Measurements from ENCODE around the gene OSBP2.

The OSBP2 gene

GRCh38 chr22:30867746-30868662, 173.3 kb downstream of the OSBP2 start:
- no peak for DNase-seq (ENCODE audit: low read depth, low spot score)

- DNase-seq (ENCODE audit: low read depth, low spot score) = no peak
These were observed 174.2 kb downstream of the OSBP2 start for GRCh38 chr22:30868663-30869385.

DNA sequence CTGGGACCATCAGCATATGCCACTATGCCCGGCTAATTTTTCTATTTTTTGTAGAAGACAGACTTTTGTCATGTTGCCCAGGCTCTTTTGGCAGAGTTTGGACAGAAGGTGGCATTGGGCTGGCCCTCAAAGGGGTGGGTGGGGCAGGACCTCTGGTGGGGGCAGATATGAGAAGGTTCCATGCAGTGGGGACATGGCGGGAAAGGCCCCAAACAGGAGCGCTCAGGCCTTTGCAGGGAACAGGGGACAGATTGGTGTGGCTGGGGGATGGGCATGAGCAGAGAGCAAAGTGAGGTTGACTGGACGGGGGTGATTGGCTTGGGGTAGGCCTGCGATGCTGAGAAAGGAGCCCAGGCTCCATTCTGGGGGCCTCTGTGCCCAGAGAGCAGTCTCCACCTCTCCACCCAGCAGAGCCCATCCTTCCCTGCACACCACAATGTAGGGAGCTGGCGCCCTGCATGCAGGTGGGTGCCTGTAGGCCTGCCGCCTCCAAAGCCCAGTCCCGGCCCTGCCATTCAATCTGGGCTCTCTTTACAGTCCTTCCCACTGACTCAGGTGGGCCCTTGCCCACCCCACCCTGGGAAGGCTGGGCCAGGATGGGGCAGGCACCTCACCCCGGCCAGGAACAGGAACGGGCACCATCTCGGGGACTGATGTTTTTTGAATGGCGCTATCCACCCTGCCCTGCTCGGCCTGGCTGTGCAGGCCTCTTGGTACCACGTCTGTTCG, 175.2 kb downstream of the OSBP2 start:
- DNase-seq (ENCODE audit: low read depth, low spot score) = no peak

DNA sequence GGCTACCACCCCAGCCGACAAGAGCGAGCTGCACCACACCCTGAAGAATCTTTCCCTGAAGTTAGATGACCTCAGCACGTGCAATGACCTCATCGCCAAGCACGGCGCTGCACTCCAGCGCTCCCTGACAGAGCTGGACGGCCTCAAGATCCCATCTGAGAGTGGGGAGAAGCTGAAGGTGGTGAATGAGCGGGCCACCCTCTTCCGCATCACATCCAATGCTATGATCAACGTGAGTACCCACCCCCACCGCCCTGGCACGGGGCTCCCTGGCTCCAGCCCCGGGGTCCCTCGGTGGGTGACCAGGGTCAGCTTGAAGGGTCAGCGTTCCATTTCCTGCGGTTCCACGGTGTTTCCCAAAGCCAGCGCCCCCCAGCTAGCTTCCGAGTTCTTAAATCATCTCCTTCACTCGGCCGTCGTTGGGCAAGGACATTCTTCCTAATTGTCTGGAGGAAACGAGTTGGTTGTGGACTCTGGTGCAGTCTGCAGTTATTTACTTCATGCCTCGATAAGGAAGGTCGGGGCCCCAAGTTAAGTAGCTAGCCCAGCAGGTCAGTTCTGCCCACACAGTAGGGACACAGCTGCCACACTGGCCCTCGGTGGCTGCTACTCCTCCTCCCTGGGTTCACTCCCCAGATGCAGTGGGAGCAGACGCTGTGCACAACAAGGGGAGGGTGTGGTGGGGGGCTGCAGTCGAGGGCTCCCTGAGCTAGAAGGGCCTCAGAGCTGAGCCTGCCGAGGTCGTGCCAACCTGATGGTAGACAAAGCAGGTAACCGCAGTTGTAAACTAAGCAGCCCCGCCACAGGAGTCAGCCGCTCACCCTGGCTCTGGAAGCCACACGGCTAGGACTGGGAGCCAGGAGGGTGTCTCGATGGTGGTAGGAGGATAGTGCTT, 176.0 kb downstream of the OSBP2 start:
- DNase-seq (ENCODE audit: low read depth, low spot score) = no peak

GRCh38 chr22:30871391-30872284, 177.0 kb downstream of the OSBP2 start:
- DNase-seq (ENCODE audit: low read depth, low spot score) = no peak

GRCh38 chr22:30872285-30873041, 177.8 kb downstream of the OSBP2 start:
- no peak for DNase-seq (ENCODE audit: low read depth, low spot score)

DNA sequence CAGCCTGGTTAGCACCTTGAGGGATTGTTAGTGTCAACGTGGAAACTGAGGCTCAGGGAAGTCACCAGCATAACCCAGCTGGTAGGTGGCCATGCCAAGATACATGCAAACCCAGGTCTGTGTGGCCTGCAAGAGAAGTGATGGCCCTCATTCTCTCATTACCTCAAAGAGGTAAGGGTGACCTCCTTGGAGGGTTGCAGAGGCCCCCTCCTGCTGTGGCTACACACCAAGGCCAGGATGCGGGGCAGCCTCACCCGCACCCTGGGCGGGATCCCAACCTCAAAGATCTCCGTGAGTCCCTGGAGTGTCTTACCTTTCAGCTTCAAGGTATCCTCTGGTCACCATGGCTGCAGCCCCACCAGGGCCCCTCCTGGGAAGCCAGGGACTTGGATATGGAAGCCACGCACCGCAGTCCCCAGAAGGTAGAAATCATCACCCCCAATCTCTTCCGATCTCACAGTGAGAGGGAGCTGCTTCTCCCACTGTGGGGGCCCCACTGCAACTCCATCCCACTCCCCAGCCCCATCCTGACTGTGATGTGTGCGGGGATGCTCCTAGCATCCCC, 178.5 kb downstream of the OSBP2 start:
- no peak for DNase-seq (ENCODE audit: low read depth, low spot score)

- no peak for DNase-seq (ENCODE audit: low read depth, low spot score)
These were observed 179.0 kb downstream of the OSBP2 start for GRCh38 chr22:30873661-30874060.

- no peak for DNase-seq (ENCODE audit: low read depth, low spot score)
These were observed 180.0 kb downstream of the OSBP2 start for GRCh38 chr22:30874431-30875370.

- no peak for DNase-seq (ENCODE audit: low read depth, low spot score)
These were observed 181.0 kb downstream of the OSBP2 start for GRCh38 chr22:30875481-30876215.

DNA sequence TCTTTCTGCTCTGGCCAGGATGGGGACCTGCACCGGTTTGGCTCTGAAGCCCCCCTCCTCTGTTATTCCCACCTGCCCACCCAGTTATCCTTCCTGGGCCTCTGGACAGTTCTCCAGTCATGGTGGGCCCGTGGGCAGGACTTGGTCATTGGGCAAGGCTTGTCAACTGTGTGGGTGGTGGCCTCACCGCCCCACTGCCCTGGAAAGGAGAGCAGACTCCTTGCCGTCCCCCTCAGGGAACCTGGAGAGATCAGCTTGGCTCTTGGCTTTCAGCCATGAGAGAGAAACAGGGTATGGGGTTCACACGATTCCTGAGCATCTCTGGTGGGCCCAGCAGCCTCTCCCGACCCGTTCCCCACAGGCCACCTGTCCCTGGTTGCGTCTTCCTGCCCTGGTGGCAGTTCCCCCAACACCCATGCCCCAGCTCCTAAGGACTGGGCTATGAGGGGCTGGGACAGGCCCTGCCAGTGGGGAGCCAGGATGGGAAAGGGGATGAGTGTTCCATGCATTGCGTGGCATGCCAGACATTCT, 181.6 kb downstream of the OSBP2 start:
- no peak for DNase-seq (ENCODE audit: low read depth, low spot score)

DNA sequence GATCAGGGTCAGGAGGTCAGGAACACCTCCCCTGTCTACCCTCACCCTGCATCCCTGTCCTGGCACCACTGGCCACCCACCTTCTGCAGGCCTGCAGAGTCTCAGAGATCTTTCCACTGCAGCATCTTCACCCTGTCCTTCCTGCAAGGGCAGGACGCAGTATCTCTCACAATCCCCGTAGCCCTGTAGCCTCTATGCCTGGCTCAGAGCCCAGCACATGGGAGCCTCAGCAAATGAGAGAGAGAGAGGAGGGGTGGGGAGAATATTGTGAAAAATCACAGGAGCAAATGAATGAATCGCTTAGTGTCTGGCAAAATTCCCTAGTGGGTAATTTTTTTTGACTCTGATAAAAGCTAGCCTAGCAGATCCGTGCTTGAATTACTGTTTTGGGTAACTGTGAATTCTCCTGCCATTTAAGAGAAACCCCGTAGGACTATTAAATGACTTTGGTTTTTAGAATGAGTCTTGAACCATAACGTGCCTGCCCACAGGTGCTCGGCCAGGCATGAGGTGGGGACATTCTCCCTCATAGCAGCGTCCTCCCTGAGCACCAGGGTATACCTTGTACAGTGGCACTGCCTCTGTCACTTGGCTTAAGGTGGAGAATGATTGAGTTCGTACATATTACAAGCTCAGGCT, 182.4 kb downstream of the OSBP2 start:
- no peak for DNase-seq (ENCODE audit: low read depth, low spot score)

DNA sequence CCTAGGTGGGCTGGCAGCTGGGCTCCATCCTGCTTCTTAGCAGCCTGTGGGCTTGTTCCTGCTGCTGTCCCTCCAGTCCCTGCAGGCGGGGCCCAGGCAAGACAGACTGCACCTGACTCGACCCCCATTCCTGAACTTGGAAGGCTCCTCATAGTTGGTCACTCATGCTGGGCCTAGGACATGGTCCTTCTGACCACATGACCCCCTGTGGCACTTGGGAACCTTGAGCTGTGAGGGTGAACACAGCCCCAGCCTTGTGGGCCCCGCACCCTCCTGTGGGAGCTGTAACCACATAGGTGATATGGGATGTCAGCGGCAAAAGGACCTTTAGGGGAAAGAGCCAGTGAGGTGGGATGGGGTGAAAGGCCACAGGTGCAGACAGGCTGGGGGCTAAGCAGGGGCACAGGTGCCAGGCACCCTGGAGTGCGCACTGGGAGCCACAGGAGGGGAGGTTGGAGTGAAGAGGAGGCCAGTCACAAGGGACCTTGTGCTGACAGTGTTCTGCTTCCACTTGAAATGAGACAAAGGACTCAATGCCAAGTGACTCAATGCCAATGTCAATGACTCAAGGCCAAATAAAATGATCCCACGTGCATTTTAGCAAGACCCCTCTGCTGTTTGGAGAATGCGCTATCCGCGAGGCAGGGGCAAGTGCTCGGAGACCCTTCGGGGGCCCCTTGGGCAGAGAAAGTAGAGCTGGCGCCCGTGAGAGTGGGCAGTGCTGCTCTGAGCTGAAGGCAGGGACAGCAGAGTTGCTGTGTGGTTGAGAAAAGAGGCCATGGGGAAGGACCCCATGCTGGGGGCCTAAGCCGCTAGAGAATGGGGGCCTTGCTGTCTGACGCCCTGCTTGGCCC, 183.2 kb downstream of the OSBP2 start:
- DNase-seq (ENCODE audit: low read depth, low spot score) = no peak

DNA sequence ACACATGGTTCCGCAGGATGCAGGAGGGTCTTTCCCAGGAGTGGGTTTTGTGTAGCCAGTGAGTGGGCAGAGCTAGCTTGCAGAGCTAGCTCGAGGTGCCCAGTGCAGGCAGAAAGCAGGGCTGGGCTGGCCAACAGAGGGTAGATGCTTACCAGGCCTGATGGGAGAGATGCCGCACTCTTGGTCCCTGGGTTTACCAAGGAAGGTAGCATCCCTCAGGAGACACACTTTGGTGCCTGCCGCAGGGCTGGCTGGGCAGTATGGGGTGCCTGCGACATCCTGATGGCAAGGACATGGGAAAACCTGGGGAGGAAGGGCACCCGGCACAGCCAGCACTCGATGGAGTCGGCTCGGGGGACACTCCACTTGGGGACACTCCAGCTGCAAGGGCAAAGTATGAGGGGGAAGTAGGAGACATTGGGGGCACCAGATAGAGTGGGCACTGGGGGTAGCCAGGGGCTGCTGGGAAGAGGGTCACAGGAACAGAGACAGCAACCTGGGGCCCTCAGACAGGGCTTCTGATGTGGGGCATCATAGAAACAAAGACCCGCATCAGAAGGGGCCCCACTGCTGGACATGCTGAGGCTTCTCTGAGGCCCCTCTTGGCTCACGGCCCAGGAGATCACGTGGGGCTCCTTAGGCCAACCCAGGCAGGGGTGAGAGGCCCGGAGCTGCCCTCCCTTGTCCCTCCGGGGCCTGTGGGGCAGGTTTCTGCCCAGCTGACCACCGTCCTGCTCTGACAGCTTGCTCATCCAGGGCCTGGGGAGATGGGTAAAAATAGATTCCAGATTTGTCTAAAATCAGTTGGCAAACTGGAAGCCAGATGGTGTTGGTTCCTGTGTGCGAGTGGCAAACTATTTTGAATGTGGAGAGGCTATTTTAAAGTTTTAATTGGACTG, 184.1 kb downstream of the OSBP2 start:
- DNase-seq (ENCODE audit: low read depth, low spot score) = no peak

DNA sequence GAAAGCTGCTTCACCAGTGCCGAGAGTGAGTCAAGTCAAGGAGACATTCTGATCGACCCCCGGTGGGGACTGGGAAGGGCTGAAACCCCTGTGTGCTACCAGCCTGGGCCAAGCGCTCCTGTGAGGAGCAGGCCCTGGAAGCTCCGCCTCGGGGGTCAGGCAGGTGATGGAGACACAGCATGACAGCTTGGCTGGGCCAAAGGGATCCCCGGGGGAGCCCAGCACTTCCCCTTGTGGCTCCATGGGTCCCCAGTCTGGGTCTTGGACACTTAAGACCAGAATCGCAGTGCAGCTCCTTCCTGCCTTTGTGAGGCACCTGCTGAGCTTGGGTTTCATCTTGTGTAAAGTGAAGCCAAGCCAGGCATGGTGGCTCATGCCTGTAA, 184.7 kb downstream of the OSBP2 start:
- no peak for DNase-seq (ENCODE audit: low read depth, low spot score)
